Stimulated activated effector memory CD8-positive, alpha-beta T cell treated with anti-CD3 and anti-CD28 coated beads, Interleukin-12 subunit alpha, Interleukin-12 subunit beta, amount 100 ng/mL, for 72 hours (primary cell): Measurements from ENCODE around the gene PPP2R2C.

Experiments
- ATAC-seq: fragments of 150-1000 bp; cut with Tn5 transposase; 2 replicates; pipeline ENCODE4 v1.10.0; 2021
- DNase-seq, 2 donors: peaks; one replicate each; pipeline ENCODE4 v3.0.0; 2021 to 2022; ENCODE audit warnings: low spot score in 2 of 2
- H3K27ac Mint-ChIP-seq: one replicate; pipeline ENCODE4 v1.8.0; 2022; ENCODE audit warnings: mild to moderate bottlenecking, mixed read lengths
- H3K36me3 Mint-ChIP-seq: one replicate; pipeline ENCODE4 v1.8.0; 2022; ENCODE audit warnings: mild to moderate bottlenecking, mixed read lengths
- H3K4me1 Mint-ChIP-seq: one replicate; pipeline ENCODE4 v1.8.0; 2022; ENCODE audit warnings: mixed read lengths
- H3K4me3 Mint-ChIP-seq: one replicate; pipeline ENCODE4 v1.8.0; 2022; ENCODE audit warnings: mild to moderate bottlenecking, mixed read lengths
- H3K9me3 Mint-ChIP-seq: one replicate; pipeline ENCODE4 v1.8.0; 2022; ENCODE audit warnings: mixed read lengths

PPP2R2C gene

DNA sequence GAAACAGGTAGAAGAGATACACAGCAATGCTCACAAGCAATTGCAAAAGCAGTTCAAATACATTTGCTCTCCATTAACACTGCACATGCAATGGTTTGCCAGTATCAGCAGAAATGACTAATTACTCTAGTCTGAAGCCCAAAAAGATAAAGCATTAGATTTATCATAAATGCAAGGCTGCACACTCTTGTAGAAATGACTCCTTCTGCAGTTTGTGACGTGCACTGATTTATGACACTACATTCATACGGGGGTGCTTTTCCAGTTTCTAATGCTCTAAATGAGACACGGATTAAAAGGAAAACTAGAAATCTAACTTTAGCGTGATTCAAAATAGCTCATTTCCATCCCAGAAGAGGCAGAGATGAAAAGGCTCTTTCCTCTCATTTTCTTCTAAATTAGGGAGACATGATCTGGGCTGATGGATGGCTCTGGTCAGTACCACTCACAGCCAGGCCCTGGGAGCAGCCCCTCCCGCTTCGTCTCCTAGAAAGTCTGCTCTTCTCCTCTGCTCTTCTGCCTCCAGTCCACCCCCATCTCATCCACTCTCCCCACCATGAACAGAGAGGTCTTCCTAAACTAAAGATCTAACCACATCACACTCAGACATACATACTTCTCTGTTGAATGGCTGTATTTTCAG lies 33.2 kb downstream of the PPP2R2C start:
- no peak overlapping the region for H3K4me3 Mint-ChIP-seq
- no peak overlapping the region for H3K27ac Mint-ChIP-seq
- peaks cover 5% of the 10 kb centered on the region for H3K4me1 Mint-ChIP-seq
- no peak for ATAC-seq
- H3K36me3 Mint-ChIP-seq, result no peaks in the 10 kb centered on the region
- H3K9me3 Mint-ChIP-seq, result peaks cover 5% of the 10 kb centered on the region
- DNase-seq, result no peak

DNA sequence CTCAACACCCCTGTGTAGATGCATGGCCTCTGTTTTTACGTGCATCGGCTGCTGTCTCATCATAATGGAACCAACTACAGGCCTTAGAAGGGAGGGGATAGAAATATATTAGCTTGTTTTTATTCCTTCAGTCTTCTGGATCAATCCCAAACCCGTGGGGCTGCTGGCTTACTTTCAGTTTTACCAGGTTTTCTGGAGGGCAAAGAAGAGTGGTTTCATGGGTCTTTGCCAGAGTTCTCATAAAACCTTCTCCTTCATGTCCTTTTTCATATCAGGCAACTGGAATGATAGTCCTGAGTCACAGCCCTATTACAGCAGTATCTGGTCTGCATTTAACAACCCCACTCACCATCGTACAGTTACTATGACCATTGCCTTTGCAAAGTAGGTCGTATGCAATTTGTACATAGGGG lies 34.6 kb downstream of the PPP2R2C start:
- Mint-ChIP-seq H3K4me3 (no peak overlapping the region), H3K4me1 (peaks cover under 1% of the 10 kb centered on the region), H3K9me3 (peaks cover 5% of the 10 kb centered on the region), H3K36me3 (no peaks in the 10 kb centered on the region), H3K27ac (no peak overlapping the region)
- ATAC-seq (no peak), DNase-seq (no peak)

DNA sequence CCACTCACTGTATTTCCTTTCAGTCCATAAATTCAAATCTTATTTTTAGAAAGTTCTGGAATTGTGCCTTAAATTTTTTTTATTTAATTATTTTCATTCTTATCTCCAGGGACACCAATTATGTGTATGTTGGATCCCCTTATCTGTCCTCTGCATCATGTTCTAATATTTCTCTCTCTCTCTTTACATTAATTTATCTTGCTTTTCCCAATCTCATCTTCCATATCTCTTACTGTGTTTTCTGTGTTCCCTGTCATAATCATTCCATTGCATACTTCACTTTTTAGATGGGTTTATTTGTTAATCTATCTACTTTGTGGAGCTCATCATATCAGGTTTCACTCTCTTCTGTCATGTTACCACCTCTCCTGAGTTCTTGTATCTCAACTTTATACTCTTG lies 37.4 kb downstream of the PPP2R2C start:
- H3K4me1 Mint-ChIP-seq, result no peaks in the 10 kb centered on the region
- ATAC-seq (no peak), DNase-seq (no peak)
- H3K27ac Mint-ChIP-seq, result no peak overlapping the region
- H3K36me3 Mint-ChIP-seq, result no peaks in the 10 kb centered on the region
- H3K4me3 Mint-ChIP-seq, result no peak overlapping the region
- H3K9me3 Mint-ChIP-seq, result peaks cover 5% of the 10 kb centered on the region

DNA sequence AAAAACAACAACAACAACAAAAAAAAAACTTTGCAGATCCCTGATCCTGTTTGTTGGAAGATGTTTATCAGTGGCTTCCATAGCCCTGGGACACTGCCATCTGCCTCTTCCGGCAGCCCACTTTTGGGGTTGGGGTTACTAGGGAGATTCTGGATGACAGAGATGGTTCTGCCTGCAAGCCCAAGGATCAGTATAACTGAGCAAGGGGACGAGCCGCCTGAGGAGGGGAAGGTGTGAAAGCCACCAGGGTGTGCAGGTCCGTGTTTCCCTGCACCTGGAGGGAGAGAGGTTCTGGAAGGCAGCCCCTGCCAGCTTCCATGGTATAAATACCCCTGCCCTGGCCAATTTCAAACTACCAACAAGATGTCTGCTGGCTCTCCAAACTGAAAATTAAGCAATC lies 41.5 kb downstream of the PPP2R2C start:
- Mint-ChIP-seq H3K9me3 (peaks cover 5% of the 10 kb centered on the region), H3K36me3 (no peaks in the 10 kb centered on the region)
- no peak for ATAC-seq

DNA sequence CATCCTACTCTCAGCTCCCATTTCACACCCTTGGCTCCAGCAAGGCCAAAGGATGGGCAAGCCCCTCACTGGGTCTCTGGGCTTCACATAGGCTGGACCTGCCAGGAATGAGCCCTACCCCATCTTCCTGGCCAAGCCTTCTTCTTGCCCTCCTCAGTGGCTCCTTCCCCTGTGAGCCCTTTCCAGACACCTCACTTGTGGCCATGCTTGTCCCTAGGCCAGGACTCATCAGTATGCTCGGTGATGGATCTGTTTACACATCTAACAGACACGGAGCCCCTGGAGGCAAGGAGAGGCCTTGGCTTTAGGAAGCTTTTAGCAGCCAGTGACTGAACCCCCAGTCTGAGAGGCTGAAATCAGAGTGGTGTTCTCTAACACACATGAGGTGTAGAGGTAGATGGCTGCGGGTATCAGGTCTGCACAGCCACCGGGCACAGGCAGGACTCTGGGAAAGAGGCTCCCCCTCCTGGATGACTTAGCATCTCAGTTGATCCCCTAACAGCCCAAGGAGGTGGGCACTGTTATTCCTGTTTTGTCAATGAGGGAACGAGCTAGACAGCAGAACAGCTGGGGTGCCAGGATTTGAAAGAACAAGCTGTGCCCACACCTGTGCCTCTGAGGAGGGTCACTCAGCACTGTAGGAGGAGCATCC lies 44.8 kb downstream of the PPP2R2C start:
- Mint-ChIP-seq H3K27ac (no peak overlapping the region), H3K4me3 (no peak overlapping the region), H3K36me3 (no peaks in the 10 kb centered on the region), H3K9me3 (no peaks in the 10 kb centered on the region), H3K4me1 (peaks cover 17% of the 10 kb centered on the region)
- ATAC-seq (no peak), DNase-seq (no peak)

More for the DNA sequence above, 41.5 kb downstream of the PPP2R2C start:
- Mint-ChIP-seq H3K27ac (no peak overlapping the region), H3K4me3 (no peak overlapping the region), H3K4me1 (no peaks in the 10 kb centered on the region)
- DNase-seq, result no peak

DNA sequence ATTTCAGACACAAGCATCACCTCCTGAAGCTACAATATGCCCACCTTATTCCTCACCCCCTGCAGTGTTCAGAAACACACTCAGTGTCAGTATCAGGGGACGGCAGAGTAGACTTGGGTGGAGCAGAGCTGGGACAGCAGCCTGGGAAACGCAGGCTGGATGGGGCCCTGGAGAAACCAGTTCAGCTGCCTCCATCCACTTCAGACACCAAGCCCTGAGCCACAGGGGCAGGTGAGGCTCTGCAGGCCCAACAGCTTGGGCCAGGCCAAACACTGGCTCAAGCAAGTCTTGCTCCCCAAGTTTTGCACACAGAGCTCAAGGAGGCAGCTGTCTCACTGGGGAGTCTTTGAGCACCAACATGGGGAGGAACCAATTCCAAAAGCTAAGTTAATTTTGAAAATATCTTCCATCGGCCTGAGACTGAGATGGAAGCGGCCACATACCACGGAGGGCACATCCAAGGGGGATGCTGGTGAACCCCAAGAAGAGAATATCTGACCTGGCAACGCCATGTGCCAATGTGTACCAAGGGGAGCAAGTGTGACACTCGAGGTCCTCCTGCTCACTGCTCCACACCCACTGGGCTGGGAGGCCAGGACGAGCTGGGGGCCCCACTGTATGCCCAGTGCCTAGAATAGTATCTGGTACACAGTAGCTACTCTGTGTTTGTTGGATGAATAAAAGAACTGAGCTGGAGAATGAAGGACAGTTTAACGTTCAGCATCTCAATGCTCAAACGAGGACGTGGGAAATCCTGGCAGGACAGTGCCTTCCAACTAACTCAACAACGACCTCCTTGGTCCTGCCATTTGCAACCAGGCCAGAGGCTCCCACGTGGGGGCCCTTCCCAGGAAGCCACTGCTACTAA lies 45.6 kb downstream of the PPP2R2C start:
- ATAC-seq, result no peak
- Mint-ChIP-seq H3K9me3 (no peaks in the 10 kb centered on the region), H3K27ac (no peak overlapping the region), H3K4me1 (peaks cover 17% of the 10 kb centered on the region), H3K36me3 (no peaks in the 10 kb centered on the region), H3K4me3 (no peak overlapping the region)
- no peak for DNase-seq

DNA sequence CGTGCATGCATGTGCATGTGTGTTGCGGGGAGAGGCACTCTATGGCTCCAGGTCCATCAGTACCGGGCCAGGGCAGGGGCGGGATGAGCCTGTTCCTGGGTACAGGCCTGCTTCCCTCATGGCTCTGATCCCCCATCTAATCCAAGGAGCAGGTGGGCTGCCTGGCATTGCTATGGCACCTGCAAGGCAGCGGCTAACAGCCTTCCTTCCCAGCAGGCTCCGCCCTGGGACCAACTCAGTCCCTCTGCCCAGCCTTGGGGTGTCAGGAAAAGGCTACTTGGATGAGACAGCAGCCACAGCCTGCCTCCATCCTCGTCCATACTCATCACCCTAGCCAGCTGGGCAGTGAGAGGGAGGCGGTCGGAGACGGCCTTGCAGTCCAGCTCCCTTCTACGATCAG lies 46.5 kb downstream of the PPP2R2C start:
- no peaks in the 10 kb centered on the region for H3K9me3 Mint-ChIP-seq
- ATAC-seq (no peak), DNase-seq (no peak)
- no peaks in the 10 kb centered on the region for H3K36me3 Mint-ChIP-seq
- H3K4me3 Mint-ChIP-seq, result no peak overlapping the region
- no peak overlapping the region for H3K27ac Mint-ChIP-seq
- peaks cover 17% of the 10 kb centered on the region for H3K4me1 Mint-ChIP-seq

DNA sequence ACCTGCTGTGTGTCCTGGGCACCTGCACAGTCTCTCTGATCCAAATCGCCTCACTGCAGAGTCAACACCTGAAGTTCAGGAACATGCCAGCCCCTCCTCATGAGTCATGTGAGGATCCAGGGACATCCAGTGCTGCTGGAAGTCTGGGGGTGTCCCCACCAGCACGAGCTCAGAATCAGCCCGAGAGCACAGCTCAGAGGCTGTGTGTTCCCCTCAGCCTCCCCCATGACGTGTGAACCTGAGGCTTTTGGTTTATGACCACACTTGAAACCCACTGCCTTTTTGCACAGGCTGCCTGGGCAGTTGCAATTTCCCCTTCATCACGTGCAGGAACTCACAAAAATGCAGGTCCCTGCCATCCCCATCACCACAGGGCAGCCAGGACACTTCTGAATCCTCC lies 47.1 kb downstream of the PPP2R2C start:
- Mint-ChIP-seq H3K9me3 (no peaks in the 10 kb centered on the region), H3K27ac (no peak overlapping the region), H3K4me3 (no peak overlapping the region), H3K36me3 (no peaks in the 10 kb centered on the region), H3K4me1 (peaks cover 17% of the 10 kb centered on the region)
- DNase-seq (no peak), ATAC-seq (peak; percentile 56)

DNA sequence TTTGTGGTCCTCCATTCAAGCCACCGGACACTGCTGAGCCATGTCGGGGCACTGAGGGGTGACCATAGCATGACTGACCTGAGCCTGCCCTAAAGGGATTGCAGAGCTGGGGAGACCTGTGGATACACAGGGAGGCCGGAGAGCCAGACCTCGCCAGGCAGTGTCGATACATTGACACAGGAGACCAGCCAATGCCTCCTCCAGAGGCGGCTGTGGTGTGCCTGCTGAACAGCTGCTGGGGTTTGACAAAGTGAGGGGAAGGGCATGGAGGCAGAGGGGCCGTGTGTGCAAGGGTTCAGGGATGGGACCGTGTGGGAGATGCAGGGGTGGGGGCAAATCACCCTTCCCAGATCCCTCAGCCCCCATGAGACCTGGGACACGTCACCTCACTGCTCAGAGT lies 48.0 kb downstream of the PPP2R2C start:
- DNase-seq, result no peak
- peaks cover 17% of the 10 kb centered on the region for H3K4me1 Mint-ChIP-seq
- H3K9me3 Mint-ChIP-seq, result no peaks in the 10 kb centered on the region
- no peak for ATAC-seq
- H3K36me3 Mint-ChIP-seq, result no peaks in the 10 kb centered on the region
- no peak overlapping the region for H3K4me3 Mint-ChIP-seq
- H3K27ac Mint-ChIP-seq, result no peak overlapping the region

DNA sequence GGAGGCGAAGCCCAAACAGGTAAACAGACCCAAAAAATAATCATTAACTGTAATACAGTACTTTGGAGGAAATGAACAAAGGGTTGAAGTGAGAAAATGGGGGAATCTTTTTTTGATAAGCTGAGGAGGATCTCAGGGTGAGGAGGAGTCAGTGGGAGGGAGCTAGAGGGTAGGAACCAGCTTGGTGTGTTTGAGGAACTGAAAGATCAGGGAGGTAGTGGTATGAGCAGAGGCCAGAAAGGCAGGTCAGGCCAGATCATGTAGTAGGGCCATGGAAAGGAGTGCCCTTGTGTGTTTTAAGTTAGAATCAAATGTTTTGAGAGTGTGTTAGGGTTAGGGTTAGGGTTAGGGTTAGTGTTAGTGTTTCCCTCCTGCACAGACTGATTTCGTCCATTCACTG lies 48.8 kb downstream of the PPP2R2C start:
- no peaks in the 10 kb centered on the region for H3K9me3 Mint-ChIP-seq
- no peak overlapping the region for H3K27ac Mint-ChIP-seq

DNA sequence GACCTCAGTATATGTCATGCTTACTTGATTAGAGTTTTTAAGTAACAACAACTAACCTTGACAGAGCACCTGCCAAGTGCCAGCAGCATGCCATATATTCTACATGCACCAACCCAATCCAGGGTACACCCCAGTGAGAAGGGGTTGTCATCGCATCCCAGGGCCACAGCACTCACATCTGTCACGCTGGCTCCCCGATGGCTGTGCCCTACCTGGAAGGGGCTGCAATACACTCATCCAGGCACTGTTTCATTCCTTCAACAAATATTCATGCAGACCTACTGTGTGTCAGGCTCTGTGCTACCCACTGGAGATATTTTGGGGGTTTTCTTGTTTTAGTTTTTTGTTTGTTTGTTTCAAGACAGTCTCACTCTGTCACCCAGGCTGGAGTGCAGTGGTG lies 49.5 kb downstream of the PPP2R2C start:
- no peak for ATAC-seq
- H3K9me3 Mint-ChIP-seq, result no peaks in the 10 kb centered on the region
- H3K4me1 Mint-ChIP-seq, result peaks cover 17% of the 10 kb centered on the region
- no peak overlapping the region for H3K27ac Mint-ChIP-seq
- no peak for DNase-seq
- H3K4me3 Mint-ChIP-seq, result no peak overlapping the region
- no peaks in the 10 kb centered on the region for H3K36me3 Mint-ChIP-seq

More for the DNA sequence above, 48.8 kb downstream of the PPP2R2C start:
- peaks cover 17% of the 10 kb centered on the region for H3K4me1 Mint-ChIP-seq
- DNase-seq (no peak), ATAC-seq (no peak)
- H3K36me3 Mint-ChIP-seq, result no peaks in the 10 kb centered on the region
- H3K4me3 Mint-ChIP-seq, result no peak overlapping the region

DNA sequence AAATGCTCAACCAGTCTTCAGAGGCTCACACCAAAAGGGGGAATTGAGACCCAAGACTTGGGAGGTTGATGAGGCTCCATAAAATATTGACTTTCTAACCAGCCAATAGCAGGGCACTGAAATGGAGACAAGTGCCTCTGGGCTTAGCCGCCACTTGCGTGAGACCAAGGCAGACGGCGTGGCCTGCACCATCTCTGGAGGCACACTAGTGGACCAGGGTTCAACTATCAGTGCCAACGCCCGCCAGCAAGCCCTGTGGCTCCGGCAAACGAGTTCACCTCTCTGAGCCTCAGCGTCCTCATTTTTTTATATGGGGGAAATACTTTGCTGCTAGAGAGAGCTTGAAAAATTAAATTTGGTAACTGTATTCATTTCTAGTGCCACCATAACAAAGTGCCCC lies 50.3 kb downstream of the PPP2R2C start:
- Mint-ChIP-seq H3K4me3 (no peak overlapping the region), H3K4me1 (peaks cover 17% of the 10 kb centered on the region), H3K9me3 (no peaks in the 10 kb centered on the region), H3K27ac (no peak overlapping the region), H3K36me3 (no peaks in the 10 kb centered on the region)
- DNase-seq (no peak), ATAC-seq (no peak)

DNA sequence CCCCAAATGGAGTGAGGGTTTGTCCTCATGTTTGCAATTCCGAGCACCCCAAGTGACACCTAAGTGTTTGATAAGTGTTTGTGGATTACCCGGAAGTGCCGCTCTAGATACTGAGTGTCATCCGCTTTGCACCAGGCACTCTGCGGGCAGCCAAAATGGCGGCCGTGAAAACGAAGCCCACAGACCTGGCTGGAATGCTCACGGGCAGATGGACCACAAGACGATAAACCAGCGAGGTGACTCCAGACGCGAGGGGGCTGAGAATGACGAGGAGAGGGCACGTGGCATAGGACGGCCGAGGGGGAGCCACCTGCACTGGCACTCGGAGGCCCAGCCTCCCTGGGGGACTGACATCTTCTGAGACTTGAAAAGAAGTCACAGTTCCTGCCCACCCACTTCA lies 51.0 kb downstream of the PPP2R2C start:
- no peak overlapping the region for H3K27ac Mint-ChIP-seq
- no peaks in the 10 kb centered on the region for H3K36me3 Mint-ChIP-seq
- no peak for DNase-seq
- ATAC-seq, result no peak
- no peak overlapping the region for H3K4me3 Mint-ChIP-seq
- H3K4me1 Mint-ChIP-seq, result peaks cover 17% of the 10 kb centered on the region
- H3K9me3 Mint-ChIP-seq, result no peaks in the 10 kb centered on the region

DNA sequence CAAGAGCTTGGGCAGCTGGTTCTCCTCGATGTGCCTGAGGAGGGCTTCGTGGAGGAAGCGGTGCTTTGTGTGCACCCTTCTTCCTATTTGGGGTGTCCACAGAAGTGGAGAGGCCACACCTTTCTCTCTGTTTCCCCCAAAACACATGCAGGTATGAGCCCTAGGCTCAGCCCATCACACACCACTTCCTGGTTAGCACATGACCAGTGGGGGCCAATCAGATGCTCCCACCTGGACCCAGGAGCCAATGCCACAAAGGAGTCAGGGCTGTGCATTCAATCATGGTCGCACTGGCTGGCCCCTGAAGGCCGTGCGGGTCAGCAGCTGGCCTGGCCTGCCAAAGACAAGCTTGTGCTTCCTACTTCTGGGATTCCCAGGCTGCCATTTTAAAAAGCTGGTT lies 51.4 kb downstream of the PPP2R2C start:
- Mint-ChIP-seq H3K36me3 (no peaks in the 10 kb centered on the region), H3K4me3 (no peak overlapping the region), H3K4me1 (peaks cover 17% of the 10 kb centered on the region), H3K27ac (no peak overlapping the region), H3K9me3 (no peaks in the 10 kb centered on the region)
- DNase-seq (no peak), ATAC-seq (no peak)

DNA sequence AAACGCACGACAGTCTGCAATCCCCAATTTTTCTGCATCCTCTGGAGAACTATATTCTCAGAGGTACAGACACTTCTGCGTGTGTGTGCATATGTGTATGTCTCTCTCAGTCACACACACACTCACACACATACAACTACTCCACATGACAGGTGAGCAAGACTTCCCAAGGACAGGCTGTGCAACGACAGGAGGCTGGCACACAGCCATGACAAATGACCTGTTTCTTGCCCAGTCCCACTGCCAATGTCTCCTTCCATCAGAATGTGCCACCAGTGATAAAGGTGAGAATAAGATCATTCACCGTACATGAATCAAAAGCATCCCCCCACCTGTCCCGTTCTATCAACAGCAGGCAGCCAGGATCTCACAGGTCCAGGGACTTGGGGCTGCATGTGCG lies 52.4 kb downstream of the PPP2R2C start:
- ATAC-seq, result no peak
- H3K4me1 Mint-ChIP-seq, result peaks cover 8% of the 10 kb centered on the region
- no peaks in the 10 kb centered on the region for H3K36me3 Mint-ChIP-seq
- no peak for DNase-seq
- H3K27ac Mint-ChIP-seq, result no peak overlapping the region
- H3K9me3 Mint-ChIP-seq, result no peaks in the 10 kb centered on the region
- H3K4me3 Mint-ChIP-seq, result no peak overlapping the region
